ENCODE results near the gene FBXW10.
"Not testable (repeated sequence)": the region's sequence is repeated elsewhere in the genome, so short reads cannot be mapped to it uniquely, and the experiment has no call there.

FBXW10 gene, protein sequence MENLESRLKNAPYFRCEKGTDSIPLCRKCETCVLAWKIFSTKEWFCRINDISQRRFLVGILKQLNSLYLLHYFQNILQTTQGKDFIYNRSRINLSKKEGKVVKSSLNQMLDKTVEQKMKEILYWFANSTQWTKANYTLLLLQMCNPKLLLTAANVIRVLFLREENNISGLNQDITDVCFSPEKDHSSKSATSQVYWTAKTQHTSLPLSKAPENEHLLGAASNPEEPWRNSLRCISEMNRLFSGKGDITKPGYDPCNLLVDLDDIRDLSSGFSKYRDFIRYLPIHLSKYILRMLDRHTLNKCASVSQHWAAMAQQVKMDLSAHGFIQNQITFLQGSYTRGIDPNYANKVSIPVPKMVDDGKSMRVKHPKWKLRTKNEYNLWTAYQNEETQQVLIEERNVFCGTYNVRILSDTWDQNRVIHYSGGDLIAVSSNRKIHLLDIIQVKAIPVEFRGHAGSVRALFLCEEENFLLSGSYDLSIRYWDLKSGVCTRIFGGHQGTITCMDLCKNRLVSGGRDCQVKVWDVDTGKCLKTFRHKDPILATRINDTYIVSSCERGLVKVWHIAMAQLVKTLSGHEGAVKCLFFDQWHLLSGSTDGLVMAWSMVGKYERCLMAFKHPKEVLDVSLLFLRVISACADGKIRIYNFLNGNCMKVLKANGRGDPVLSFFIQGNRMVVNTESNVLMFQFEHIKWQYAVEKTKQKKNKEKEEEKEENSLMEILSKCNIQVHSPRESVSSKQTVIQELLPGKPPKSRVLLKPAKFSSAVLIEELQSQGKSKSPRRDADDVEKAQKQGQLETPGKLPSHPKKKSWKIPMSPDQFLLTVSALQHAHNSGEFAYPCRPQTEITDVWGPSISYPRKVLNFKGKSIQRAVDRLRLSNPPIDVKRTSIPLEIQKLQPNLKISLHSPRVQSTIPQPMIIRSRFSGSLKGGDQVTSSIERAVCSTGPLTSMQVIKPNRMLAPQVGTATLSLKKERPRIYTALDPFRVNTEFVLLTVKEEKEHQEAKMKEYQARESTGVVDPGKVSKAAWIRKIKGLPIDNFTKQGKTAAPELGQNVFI

DNA sequence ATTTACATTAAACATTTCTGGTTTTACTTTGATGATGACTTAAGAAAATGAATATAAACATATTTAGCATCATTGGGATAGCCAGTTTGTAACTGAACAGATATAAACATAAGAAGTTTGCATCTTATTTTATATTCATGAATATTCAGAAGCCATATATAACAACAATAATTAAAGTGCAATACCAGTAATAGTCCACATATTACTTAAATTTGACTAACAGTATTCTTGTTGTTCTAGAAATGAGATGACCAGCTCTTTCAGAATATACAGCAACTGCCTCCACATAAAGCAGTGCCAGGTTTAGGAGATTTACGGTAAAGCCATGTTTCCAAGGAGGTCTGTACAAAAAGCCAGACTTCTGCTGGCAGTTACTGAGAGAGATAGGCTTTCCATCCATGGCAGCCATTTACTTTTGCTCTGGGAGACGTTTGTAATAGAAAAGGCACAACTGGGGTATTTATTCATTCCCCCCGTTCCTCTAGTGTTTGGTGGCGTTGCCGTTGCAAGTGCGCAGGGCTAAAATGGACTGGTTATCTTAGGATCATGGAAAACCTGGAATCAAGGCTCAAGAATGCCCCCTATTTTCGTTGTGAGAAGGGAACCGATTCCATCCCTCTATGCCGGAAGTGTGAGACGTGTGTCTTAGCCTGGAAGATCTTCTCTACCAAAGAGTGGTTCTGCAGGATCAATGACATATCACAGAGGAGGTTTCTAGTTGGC lies at the start of gene FBXW10:
TSS of gene FBXW10 (plus strand) at position 356 of the 723 bp plus-strand sequence. CDS start at position 547, 191 bp downstream.
- not testable (repeated sequence) for DNase-seq

DNA sequence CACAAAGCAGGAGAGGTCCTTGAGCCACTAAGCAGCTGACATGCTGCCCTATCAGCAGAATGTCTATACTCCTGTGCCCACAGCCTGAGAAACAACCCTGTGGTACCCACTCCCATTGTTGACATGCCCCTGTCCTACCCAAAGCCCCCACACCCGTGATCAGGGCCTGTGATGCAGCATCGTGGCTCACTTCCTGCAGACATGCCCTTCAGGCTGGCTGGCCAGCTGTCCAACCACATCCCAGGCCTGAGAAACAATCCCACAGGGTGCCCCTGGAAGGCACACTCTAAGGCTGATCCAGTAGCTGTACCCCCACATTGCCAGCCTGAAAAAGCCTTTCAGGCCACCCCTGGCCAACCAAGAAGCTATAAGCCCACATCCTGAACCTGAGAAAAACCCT lies 48.7 kb upstream of the FBXW10 start:
- DNase-seq: not testable (repeated sequence)

DNA sequence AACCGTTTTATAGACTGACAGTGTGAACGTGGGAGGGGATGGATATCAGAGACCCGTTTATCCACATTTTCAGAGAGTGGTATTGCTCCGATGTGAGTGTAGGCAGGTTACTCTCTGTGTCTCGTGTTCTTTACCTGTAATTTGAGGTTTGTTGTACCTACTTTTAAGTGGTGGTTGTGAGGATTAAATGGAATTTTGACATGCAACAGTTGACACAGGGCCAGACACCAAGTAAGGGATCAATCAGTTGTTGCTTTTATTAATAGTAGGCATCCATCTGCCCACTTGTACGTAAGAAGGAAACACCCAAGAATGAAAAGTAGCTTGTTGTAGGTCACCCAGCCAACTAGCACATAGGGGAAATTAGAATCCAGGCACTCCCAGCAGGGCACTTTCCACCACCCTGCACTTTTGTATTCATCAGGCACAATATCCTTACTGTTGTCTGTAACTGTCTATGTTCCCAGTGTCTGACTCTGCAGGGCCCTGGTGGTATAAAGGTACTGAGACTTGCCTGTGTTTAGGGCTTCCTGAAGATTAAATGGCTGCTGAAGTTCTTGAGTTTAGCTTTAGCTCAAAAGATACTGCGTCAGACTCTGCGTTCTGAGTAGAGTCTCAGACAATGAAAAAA lies 45.3 kb upstream of the FBXW10 start:
- DNase-seq: not testable (repeated sequence)

DNA sequence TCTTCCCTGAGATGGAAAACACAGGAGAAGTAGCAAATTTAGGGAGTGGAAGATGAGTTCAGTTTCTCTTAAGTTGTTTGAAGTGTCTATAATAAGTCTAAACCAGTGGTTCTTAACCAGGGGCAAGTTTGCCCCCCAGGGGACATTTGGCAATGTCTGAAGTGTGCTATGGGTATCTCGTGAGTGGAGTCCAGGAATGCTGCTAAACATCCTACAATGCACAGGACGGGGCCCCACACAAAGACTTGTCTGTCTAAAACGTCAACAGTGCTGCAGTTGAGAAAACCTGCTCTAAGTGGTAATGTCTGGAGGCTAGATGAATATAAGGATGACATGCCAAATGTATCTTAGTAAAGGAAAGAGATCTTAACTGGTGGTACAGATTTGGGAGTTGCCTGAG lies 37.9 kb upstream of the FBXW10 start:
- not testable (repeated sequence) for DNase-seq

DNA sequence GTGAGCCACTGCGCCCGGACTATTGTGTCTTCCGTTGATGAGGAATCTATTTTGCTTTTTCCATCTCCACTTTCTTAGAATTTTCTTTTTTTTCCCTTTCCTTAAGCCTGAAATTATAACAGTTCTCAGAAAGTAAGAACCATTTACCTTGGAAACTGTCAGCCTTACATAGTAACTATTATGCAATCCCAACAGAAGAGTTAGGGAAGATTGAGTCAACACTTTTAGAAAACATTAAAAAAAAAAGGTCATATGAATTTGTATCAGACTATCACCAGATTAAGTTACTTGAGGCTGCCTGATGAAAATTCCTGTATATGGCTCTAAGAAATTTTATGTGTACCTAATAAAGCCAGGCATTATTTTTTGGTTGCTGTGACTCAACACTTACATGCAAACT lies 35.6 kb upstream of the FBXW10 start:
- DNase-seq: not testable (repeated sequence)

DNA sequence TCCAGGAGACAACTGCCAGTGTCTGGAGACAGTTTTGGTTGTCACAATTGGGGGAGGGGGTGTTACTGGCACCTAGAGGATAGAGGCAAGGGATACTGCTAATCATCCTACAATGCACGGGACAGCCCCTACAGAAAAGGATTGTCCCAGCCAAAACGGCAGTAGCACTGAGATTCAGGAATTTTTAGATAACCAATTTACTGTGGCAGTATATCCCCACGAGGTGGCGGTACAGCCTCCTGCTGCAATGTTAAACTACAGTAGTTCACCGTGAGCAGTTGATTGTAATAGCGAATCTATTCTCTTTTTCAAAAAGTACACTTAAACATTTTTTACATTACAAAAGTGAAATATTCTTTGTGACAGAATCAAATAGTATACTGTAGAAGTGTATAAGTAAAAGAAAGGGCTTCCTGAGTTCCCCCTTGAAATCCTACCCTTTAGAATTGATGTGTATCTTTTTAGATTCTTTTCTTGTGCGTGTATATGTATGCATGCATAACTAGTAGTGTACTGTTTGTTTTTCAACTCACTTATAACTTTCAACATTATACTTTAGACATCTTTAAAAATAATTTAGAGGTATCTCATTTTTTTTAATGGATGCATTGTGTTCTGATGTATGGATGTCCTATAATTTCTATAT lies 31.4 kb upstream of the FBXW10 start:
- not testable (repeated sequence) for DNase-seq

DNA sequence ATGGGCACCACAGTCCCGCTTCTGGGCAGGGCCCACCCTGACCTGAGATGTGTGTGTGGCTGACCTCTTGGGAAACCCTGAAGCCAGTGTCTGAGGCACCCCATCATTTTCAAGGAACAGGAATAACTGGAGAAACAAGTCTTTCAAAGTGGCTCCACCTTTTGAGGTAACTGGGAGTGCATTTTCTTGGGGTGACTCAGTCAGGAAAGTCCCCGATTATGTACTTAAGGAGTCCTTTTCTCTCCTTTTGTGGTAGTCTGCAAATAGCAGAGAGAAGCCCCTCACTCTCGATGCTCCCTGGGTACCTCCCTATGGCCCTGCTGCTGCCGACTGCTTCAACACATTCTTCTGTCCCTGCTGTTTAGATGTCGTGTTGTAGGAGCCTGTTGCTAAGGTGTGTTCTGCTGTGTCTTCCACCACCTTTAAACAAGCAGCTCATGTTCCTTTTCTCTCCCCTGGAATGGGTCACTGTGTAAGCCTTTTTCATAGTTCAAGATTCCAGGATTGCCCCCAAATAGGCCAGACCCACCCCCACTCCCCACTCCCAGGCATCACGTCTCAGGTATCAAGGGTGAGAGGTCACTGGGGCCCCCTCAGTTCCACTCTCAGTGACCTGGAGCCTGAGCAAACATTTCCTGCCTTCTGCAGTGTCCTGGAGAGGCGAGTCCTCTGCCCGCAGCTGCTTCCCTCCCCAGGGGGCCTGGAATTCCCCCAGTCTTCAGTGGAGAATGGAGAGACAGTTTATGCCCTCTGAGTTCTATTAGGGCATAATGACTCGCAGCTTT lies 25.0 kb upstream of the FBXW10 start:
- not testable (repeated sequence) for DNase-seq

DNA sequence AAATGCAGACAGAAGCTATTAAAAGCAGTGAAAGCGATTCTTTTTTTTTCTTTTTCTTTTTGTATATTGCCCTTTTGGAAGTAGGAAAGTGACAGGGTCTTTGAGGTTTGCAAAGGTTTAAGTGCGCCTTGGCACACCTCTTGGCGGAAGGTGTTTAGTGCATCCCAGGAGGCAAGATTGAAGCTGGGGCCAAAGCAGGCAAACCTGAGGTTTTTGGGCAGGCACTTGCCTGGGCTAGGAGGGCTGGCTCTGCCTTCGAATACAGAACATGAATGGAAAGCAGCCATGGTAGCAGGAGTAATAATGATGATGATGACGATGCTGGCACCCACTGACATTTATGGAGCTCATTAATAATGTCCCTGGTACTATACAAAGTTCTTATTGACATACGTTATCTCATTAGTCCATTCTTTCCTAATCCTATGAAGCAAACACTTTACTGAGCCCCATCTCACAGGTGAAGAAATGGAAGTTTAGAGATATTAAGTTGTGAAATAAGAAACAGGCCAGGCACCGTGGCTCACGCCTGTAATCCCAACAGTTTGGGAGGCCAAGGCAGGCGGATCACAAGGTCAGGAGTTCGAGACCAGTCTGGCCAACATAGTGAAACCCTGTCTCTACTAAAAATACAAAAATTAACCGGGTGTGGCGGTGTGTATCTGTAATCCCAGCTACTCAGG lies 24.3 kb upstream of the FBXW10 start:
- DNase-seq: not testable (repeated sequence)

DNA sequence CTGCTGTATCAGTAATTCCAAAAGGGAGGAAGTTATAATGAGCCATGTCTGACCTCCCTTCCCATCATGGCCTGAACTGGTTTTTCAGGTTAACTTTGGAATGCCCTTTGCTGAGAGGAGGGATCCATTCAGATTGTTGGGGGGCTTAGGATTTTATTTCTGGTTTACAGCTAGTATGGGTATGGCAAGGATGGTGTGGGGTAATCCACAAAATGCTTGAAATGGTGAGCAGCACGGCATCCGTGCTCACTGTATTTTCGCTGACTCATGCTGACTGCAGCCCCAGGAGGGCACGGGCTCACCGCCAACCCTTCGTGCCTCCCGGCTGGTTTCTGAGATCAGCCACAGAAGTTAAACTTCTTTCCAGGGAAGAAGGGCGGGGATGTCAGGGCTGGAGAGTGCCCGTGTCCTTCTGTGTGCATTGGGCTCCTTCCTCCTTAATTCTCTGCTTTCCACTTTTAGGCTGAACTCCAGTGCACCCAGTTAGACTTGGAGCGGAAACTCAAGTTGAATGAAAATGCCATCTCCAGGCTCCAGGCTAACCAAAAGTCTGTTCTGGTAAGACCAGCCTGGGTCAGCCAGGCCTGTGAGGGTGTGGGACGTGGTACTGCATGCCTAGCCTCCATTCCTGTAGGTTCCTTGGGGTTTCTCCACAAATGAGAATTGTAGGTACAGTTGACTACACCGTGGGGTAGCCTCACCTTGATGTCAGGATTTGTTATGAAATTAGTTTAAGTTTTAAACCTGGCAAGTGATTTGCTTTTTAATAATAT lies 21.9 kb upstream of the FBXW10 start:
- DNase-seq: not testable (repeated sequence)

DNA sequence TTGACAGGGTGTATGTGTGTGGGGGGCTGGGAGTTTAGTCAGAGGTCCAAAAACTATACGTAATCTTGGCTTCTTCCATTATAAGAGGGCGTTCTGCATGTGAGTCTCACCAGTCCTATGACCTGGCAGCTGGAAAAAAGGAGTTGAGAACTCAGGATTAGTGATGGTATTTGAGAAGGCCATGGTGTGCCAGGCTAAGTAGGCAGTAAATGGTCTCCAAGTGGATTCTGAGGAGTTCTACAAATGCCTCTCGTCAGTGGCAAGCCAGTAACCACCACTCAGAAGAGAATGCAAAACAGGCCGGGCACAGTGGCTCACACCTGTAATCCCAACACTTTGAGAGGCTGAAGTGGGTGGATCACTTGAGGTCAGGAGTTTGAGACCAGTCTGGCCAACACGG lies 21.2 kb upstream of the FBXW10 start:
- DNase-seq: not testable (repeated sequence)

DNA sequence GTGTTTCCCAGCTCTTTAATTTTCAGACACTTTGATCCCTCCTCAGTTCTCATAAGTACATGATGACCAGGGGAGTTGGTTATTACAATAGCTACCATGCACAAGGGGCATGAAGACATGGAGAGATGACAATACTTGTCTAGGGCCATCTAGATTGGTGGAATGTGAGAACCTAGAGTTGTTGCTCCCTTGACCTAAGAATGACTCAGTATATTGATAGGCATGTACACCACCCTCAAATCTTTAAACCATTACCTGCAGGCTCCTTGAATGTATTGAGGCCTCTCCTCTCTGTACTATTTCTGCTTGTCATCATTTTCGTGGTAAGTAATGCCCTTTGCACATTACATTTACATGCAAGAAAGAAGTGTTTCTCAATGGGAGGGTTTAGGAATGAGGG lies 20.3 kb upstream of the FBXW10 start:
- not testable (repeated sequence) for DNase-seq

DNA sequence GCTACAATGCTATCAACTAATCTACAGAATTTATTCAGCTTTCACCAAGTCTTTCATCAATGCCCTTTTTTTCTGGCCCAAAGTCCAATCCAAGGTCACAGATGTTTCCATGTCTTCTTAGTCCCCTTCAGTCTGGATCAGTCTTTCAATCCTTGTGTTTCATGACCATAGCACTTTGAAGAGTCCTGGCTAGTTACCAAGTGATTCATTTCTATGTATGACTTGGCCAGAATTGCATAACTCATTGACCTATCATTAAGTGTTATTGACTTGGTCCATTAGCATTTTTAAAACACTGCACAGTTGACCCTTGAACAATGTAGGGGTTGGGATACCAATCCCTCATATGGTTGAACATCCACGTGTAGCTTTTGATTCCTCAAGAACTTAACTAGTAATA lies 11.4 kb upstream of the FBXW10 start:
- not testable (repeated sequence) for DNase-seq

DNA sequence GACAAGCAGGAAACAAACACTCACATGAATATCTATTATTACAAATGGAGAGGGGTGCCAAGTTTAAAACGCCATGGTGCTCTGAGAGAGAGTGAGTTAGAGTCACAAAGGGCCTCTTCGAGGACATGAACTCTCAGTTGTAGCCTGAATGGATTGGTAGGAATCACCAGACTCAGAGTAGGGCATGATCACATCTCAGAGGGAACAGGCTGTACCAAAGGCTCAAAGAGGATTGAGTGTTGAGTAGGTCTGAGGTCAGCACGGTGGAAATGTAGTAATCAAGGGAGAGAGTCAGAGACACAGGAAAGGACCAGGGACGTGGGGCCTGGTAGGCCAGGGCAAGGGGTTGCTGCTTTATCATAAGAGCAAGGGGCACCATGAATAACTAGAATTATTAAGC lies 10.5 kb upstream of the FBXW10 start:
- DNase-seq: not testable (repeated sequence)

DNA sequence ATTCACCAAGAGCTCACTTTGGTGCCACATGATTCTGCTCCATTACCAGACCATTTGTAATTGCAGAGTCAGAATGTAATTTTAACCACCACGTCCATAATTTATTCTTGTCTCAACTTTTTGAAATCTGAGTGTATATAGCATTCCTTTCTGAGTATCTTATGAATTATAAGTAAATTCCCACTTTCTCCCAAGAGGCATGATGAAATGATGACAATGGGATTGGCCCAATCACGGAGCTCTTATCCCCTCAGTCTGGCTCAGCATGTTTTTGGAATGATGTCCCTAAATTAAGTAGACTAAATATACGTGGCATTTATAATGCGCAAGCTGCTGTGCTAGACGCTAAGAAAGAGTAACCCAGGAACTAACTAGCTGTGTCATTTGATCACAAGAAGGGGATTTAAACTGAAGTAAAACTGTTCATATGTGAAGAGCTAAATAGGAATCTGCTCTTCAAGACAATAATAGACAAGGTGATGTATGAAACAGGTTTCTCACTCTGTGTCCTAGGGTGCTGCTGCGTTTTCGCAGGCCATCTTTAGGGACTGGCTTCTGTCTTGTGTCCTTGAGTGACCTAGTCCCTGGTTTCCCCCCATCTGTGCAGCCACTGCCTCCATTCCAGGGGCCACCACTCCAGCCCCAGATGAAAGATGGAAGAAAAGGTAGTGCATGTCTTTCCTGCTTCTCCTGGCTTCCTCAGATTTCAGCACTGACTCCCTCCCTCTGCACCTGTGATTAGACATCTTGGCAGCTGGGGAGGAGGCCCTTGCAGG lies 4.0 kb upstream of the FBXW10 start:
- DNase-seq: not testable (repeated sequence)

DNA sequence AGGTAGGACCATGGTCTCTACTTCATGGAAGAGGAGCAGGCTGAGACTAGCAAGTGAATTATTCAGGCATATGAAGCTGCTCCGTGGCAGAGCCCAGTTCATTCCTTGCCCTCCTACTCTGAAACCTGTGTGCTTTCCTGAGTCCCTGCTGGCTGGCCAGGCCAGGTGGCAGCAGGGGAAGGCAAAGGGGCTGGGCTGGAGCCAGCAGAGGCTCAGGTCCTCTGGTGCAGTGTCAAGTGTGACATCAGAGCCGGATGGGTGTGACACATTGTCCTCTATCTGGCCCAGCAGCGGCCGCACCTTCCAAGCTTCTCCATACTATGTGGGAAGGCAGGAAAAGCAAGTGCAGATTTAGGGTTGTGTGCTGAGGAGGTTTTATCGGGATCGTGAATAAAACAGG lies 2.6 kb upstream of the FBXW10 start:
- not testable (repeated sequence) for DNase-seq

DNA sequence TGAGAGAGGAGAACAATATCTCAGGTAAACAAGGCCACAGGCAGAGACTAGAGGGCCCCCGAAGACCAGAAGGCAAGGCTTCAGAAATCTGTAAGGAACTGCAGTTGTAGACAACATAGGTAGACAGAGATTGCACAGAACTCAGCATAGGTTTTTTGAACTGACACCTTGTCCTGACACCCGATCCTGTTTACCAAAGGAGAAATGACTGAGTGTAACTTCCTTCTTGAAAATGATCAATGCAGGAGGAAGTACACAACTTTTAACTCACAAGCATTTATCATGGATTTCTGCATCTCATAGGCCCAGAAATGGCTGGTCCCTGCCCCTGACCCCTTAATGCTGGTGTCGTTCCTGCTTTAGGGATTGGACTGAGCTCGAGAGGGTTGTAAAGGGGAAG lies 872 bp downstream of the FBXW10 start:
- DNase-seq: not testable (repeated sequence)

DNA sequence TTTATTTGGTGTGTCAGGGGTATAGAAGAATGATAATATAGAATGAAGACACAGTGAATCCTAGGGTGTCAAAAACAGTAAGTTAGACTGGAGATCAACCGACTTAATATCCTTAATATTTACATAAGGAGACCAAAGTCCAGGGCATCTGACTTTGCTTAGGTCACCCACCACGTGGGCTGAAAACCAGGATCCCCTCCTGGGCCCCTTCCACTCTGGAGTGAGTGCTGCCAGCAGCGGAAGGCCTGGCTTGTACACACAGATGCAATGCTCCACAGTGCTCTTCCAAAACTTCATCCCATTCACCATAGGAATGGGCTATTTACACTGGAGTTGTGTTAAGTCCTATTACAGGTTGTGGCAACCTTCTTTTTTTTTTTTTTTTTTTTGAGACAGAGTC lies 2.7 kb downstream of the FBXW10 start:
- DNase-seq: not testable (repeated sequence)

DNA sequence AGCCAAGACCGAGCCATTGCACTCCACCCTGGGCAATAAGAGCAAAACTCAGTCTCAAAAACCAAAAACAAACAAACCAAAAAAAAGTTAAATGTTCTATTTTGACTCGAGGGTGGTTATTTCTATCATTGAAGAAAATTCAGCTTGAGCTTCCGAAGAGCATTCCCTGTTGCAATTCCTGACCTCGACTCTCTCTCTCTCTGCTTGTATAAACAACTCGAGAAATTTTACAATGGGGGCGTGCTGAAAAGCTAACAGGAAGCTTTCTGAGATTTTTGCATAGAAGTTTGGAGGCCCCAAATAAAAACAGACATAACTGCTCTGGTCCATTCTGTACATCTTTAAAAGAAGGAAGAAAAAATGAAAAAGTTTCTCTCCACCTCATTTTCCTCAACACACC lies 3.6 kb downstream of the FBXW10 start:
- not testable (repeated sequence) for DNase-seq

Measured in cortex of kidney (tissue), 1 donor.